Heart right ventricle (tissue), 16 donors: ENCODE measurements around the gene PLA2G4A. TPM values are rescaled to one million over a fixed set of nuclear protein-coding genes. Genes with fewer than 3 reads are reported as not detected.

Experiments used
- ATAC-seq, 8 donors: fragments of 200-7000 bp; cut with Tn5 transposase; one replicate each; pipeline ENCODE4 v1.9.1; 2020; ENCODE audit warnings: mild to moderate bottlenecking in 8 of 8, moderate library complexity in 8 of 8, moderate number of reproducible peaks in 1 of 8
- DNase-seq, 2 donors: peaks; one replicate each; pipeline ENCODE4 v3.0.0-alpha.2; 2020
- H3K27ac ChIP-seq, 10 donors: fragments of 200-600 bp; sonication (generic) in 2 of 10; one replicate each; pipeline versions ENCODE4 v1.5.0 to v1.8.0; 2020 to 2022; ENCODE audit warnings: mild to moderate bottlenecking in 3 of 10
- H3K27me3 ChIP-seq, 7 donors: fragments of 200-600 bp; one replicate each; pipeline ENCODE4 v1.8.0; 2021 to 2022; ENCODE audit warnings: mild to moderate bottlenecking in 2 of 7
- H3K36me3 ChIP-seq, 9 donors: fragments of 200-600 bp; sonication (generic) in 1 of 9; one replicate each; pipeline versions ENCODE4 v1.5.0 to v1.8.0; 2020 to 2022; ENCODE audit warnings: mild to moderate bottlenecking in 2 of 9
- H3K4me1 ChIP-seq, 9 donors: fragments of 200-600 bp; sonication (generic) in 1 of 9; one replicate each; pipeline versions ENCODE4 v1.5.0 to v1.8.0; 2020 to 2022; ENCODE audit warnings: mild to moderate bottlenecking in 4 of 9
- H3K4me3 ChIP-seq, 10 donors: fragments of 200-600 bp; sonication (generic) in 2 of 10; one replicate each; pipeline versions ENCODE4 v1.5.0 to v1.8.0; 2020 to 2022; ENCODE audit warnings: mild to moderate bottlenecking in 7 of 10, moderate library complexity in 2 of 10
- H3K9me3 ChIP-seq, 11 donors: fragments of 200-600 bp in 10 of 11; sonication (generic) in 2 of 11; one replicate each; pipeline versions ENCODE4 v1.5.0 to v1.8.0; 2013 to 2022; ENCODE audit warnings: mild to moderate bottlenecking in 2 of 11, control low read depth in 1 of 11, moderate library complexity in 1 of 11
- WGBS, 2 donors: extraction: QIAGEN DNeasy Blood & Tissue Kit; methylation state at CpG; one replicate each; pipeline ENCODE4 v1.1.7; 2013; ENCODE audit warnings: inconsistent platforms in 1 of 2; 5-methylcytosine and 5-hydroxymethylcytosine counted together
- intact Hi-C, 10 donors: fragments of 100-400 bp; cut with DNase I; formaldehyde crosslinking; loops; one replicate each; pipeline versions ENCODE4 v1.11.1 to v1.14.2; 2022
- polyA plus RNA-seq, 2 donors: library from polyadenylated mRNA; stranded (reverse); fragments of 200-250 nt; gene quantifications; one replicate each; pipeline ENCODE4 v1.2.3, GENCODE V29; 2013
- total RNA-seq, 10 donors: library from RNA; stranded (reverse); fragmentation: NEBNext Ultra II Directional in 3 of 10; extraction: Animal tissue kit (Norgen Biotek cat#: 25700) in 3 of 10; gene quantifications; one replicate each; pipeline versions ENCODE4 v1.2.1 to v1.2.4, GENCODE V29; 2021 to 2023
- TF ChIP-seq, protein P1 (sequence below), 9 donors: fragments of 200-600 bp; sonication (generic) in 2 of 9; IDR thresholded peaks; one replicate each; pipeline versions ENCODE4 v1.5.0 to v1.8.0; 2021 to 2022; ENCODE audit warnings: antibody characterized with exemption in 9 of 9, mild to moderate bottlenecking in 5 of 9, moderate library complexity in 1 of 9
- donor health status: Arrhythmogenic right ventricular cardiomyopathy.
- donor health status: ischemic (EF 13 %, LVEDD 7.1; RV severe dilation, severe dysfunction).
- donor health status: healthy with polysubstance abuse.
- donor health status: DM: no; HTN: yes; CAD: no.
- donor health status: DM: no; HTN: no; CAD: no.
- donor health status: ischemic (EF 25% LVEDD 6.9; RV normal size, moderate dysfunction).
- donor health status: ischemic (EF 25% LVEDD 5.7; RV mildly dilated, moderate dysfunction).
- donor health status: healthy.
- donor health status: DM: yes; HTN: yes; CAD: no.
- donor health status: Ischemic cardiomyopathy.
- donor health status: ischemic (EF 35%, LVEDD 5.7; RV mildly dilated, moderate dysfunction).
- donor health status: nonischemic (EF 11% LVEDD 7.7; RV severe dilation, severe dysfunction).
- donor health status: DM: yes; HTN: yes; CAD: no.
- donor health status: PGD.
- donor health status: ischemic (EF 29% LVEDD 5.4; RV normal size, mild dysfunction).
- donor health status: nonischemic (EF 23%, LVEDD 6.1; RV moderate dilation, normal function).

The PLA2G4A gene
- total and polyA plus RNA-seq, 12 donors = 0.85 to 2.7 (median 1.9) TPM

DNA sequence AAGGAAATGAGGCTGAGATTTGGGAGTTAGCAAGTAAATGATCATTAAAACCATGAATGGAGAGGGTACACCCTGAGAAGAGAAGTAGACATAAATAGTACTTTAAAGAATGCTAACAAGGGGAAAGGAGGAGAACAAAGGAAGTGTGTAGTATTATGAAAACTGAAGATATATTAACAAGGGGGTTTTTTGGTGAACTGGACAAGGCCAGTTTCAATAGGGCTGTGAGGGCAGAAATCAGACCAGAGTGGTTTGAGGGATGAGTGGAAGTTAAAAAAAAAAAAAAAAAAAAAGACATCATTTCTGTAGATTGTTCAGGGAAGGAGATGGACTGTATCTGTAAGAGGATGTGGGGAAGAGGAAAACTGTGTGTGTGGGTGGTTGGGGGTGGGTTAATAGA lies 137.1 kb downstream of the PLA2G4A start:
- Histone ChIP-seq H3K4me1 (no peaks in the 10 kb centered on the region), H3K27me3 (no peaks in the 10 kb centered on the region), H3K4me3 (no peak overlapping the region), H3K36me3 (peaks cover 0 to 8% (median 0%) of the 10 kb centered on the region in 9 donors), H3K9me3 (peaks cover 0 to 9% (median 0%) of the 10 kb centered on the region in 11 donors), H3K27ac (no peak overlapping the region)
- intact Hi-C loops = no loop called here
- TF ChIP-seq, protein P1, sequence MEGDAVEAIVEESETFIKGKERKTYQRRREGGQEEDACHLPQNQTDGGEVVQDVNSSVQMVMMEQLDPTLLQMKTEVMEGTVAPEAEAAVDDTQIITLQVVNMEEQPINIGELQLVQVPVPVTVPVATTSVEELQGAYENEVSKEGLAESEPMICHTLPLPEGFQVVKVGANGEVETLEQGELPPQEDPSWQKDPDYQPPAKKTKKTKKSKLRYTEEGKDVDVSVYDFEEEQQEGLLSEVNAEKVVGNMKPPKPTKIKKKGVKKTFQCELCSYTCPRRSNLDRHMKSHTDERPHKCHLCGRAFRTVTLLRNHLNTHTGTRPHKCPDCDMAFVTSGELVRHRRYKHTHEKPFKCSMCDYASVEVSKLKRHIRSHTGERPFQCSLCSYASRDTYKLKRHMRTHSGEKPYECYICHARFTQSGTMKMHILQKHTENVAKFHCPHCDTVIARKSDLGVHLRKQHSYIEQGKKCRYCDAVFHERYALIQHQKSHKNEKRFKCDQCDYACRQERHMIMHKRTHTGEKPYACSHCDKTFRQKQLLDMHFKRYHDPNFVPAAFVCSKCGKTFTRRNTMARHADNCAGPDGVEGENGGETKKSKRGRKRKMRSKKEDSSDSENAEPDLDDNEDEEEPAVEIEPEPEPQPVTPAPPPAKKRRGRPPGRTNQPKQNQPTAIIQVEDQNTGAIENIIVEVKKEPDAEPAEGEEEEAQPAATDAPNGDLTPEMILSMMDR (IDR thresholded peaks at IDR 0.05) = no peak
- DNase-seq (no peak), ATAC-seq (no peak)

DNA sequence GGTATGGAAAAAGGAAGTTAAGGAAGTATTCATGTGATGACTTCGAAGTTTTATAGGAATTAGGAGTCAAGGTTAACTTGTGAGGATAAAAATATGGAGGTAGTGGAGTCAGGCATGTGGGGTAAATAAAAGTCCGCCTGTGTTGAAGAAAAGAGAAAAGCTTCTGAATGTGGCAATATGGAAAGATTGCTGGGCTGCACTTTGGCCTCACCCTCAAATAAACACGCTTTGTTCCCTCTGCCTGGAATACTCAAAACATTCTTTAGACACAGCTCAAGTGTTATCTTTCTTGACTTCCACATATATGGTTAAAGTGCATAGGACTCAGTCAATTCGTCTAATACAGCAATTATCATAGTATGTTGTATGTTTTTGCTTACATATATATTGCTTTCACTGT lies 137.7 kb downstream of the PLA2G4A start:
- Histone ChIP-seq H3K27ac (no peak overlapping the region), H3K4me3 (no peak overlapping the region), H3K27me3 (no peaks in the 10 kb centered on the region), H3K4me1 (no peaks in the 10 kb centered on the region), H3K9me3 (peaks cover 0 to 9% (median 0%) of the 10 kb centered on the region in 11 donors), H3K36me3 (peaks cover 0 to 8% (median 0%) of the 10 kb centered on the region in 9 donors)
- intact Hi-C loops = no loop called here
- TF ChIP-seq, protein P1 (IDR thresholded peaks at IDR 0.05) = no peak
- WGBS, 2 donors = 79 to 88% methylated on average over 4 of the region's 4 CpGs
- ATAC-seq (no peak), DNase-seq (no peak)

DNA sequence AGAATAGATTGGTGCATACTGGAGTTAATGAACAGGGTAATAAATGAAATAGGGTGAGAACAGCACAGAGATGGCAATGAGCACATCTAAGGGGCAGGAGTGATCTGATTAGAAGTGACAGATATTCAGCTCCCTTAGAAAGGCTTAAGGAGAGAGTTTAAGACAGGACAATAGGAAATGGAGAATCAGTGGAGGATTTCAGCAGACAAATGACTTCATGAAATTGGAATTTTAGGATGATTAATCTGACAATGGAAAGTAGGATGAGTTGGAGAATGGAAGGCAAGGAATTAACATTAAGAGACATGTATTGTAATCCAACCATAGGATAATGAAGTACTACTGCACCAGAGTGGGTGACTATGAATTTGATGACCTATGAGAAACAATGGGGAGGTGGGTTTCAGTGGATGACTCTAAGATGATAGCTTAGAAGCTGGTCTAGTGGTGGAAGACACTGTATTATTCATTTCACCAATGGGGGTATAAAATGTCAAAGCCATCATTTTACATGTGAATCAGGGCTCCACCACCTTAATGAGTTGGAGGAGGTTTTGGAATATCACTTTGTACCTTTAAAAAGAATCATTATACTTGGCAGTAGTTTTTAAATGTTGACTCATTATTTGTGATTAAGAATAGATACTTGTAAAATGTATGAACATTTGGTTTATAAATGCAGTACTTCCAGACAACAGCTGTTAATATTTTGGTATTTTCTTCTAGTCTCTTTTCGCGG lies 139.1 kb downstream of the PLA2G4A start:
- Histone ChIP-seq H3K4me3 (no peak overlapping the region), H3K27me3 (no peaks in the 10 kb centered on the region), H3K9me3 (peaks cover 0 to 9% (median 0%) of the 10 kb centered on the region in 11 donors), H3K4me1 (no peaks in the 10 kb centered on the region), H3K36me3 (peaks cover 0 to 8% (median 0%) of the 10 kb centered on the region in 9 donors), H3K27ac (no peak overlapping the region)
- TF ChIP-seq, protein P1 (IDR thresholded peaks at IDR 0.05) = no peak
- intact Hi-C loops = no loop called here
- no peak for ATAC-seq
- WGBS, 2 donors = 83 to 86% methylated on average over 2 of the region's 2 CpGs
- no peak for DNase-seq

DNA sequence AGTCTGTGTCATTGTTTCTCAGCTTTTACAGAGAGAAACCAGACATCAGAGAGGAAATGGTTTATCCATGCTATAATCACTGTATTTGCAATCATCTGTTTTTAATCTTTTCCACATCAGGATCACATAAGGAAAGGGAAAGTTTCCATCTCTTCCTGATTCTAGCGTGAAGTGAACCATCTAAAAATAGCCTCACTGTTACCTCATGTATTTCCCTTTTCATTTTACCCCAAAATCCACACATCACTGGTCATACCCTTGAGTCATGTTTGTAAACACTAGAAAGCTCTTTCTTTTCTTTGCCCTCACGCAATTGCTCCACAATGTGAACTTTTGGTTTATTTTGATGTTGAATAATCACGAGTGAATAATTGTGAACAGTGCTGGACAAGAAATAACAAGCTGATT lies 146.0 kb downstream of the PLA2G4A start:
- ATAC-seq = peak in 3 of 8 donors; percentile 33 to 52 (median 52)
- Histone ChIP-seq H3K36me3 (no peaks in the 10 kb centered on the region), H3K27me3 (no peaks in the 10 kb centered on the region), H3K9me3 (peaks cover 0 to 9% (median 0%) of the 10 kb centered on the region in 11 donors), H3K4me3 (no peak overlapping the region), H3K4me1 (peaks cover 0 to 12% (median 0%) of the 10 kb centered on the region in 9 donors), H3K27ac (no peak overlapping the region)
- no peak for DNase-seq
- TF ChIP-seq, protein P1 (IDR thresholded peaks at IDR 0.05) = no peak
- intact Hi-C loops = no loop called here
- 37 to 50% methylated on average over 3 of the region's 3 CpGs for WGBS, 2 donors
